ENCODE data around the gene KIRREL3. TPM values are rescaled to one million over a fixed set of nuclear protein-coding genes. Genes with fewer than 3 reads are reported as not detected.

The KIRREL3 gene
- total RNA-seq, 2 experiments from 2014 or later = not detected

DNA sequence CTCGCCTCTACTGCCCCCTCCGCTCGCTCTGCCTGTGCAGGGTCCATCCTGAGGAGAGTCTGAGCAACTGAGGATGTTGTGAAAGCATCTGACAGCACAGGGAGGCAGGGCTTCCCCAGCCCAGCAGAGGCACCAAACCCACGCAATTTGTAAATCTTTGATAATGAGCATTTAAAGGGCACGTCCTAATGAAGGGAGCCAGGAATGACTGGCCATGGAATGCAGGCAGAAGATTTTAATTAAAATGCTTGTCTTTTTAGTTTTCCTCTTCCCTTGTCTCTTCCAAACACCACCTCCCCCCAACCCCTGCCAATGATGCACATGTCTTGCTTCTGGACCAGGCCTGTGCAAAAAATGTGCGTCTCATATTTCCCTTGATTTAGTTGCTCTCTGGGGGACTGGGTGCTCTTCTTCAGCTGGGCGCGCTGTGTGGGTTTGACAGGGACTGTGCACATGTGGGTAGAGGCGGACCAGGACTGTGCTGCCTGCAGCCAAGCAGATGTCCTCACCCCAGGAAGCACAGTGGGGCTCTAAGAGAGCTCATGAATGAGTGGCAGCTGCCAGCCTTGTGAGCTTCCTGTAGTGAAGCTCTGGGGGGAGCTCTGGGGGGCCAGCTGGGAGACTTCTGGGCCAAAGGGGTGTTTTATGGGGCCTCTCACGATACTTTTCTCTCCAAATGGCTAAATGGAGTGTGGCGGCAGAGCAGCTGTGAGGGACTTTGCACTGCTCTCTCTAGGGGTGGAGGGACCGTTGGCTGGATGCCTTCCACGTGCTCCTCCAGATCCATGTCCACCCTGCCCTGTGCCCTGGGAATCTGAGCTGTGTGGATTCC is 371.6 kb downstream of the KIRREL3 start:
- DNase-seq (no peak), ATAC-seq (ENCODE audit: poor library complexity) (no peak)
- ChIA-PET CTCF (no interaction called here), POLR2A (interaction anchor here (1.0 kb wide), 1 partner anchor 39 kb away, joined by 3 read pairs; no protein-coding TSS in a partner anchor)
- no peak overlapping the region for H3K4me3 Mint-ChIP-seq
- no peaks in the 10 kb centered on the region for H3K36me3 ChIP-seq (ENCODE audit: insufficient read depth, low read length)
- no peaks in the 10 kb centered on the region for H3K9me3 Mint-ChIP-seq
- H3K4me1 ChIP-seq (ENCODE audit: insufficient read depth, low read length) = no peaks in the 10 kb centered on the region
- H3K4me1 Mint-ChIP-seq (ENCODE audit: low read depth) = no peaks in the 10 kb centered on the region
- H3K4me3 ChIP-seq (ENCODE audit: low read length) = no peak overlapping the region
- peaks cover 7% of the 10 kb centered on the region for H3K27me3 Mint-ChIP-seq
- H3K27me3 ChIP-seq (ENCODE audit: control insufficient read depth in 1 of 2, insufficient read depth in 2 of 2, low read length in 2 of 2) = peaks cover 0 to 7% of the 10 kb centered on the region in 2 experiments
- H3K27ac ChIP-seq (ENCODE audit: low read depth in 1 of 2, low read length in 2 of 2) = no peak overlapping the region
- H3K9me3 ChIP-seq (ENCODE audit: control insufficient read depth in 1 of 2, insufficient read depth in 1 of 2, low read length in 2 of 2) = peaks cover 0 to 4% of the 10 kb centered on the region in 2 experiments
- intact Hi-C loops (cut with DNase I, micrococcal nuclease) = no loop called here
- TF ChIP-seq, protein P1, sequence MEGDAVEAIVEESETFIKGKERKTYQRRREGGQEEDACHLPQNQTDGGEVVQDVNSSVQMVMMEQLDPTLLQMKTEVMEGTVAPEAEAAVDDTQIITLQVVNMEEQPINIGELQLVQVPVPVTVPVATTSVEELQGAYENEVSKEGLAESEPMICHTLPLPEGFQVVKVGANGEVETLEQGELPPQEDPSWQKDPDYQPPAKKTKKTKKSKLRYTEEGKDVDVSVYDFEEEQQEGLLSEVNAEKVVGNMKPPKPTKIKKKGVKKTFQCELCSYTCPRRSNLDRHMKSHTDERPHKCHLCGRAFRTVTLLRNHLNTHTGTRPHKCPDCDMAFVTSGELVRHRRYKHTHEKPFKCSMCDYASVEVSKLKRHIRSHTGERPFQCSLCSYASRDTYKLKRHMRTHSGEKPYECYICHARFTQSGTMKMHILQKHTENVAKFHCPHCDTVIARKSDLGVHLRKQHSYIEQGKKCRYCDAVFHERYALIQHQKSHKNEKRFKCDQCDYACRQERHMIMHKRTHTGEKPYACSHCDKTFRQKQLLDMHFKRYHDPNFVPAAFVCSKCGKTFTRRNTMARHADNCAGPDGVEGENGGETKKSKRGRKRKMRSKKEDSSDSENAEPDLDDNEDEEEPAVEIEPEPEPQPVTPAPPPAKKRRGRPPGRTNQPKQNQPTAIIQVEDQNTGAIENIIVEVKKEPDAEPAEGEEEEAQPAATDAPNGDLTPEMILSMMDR (IDR thresholded peaks at IDR 0.05) = no peak
- no peaks in the 10 kb centered on the region for H3K36me3 Mint-ChIP-seq (ENCODE audit: low read depth)
- no peak overlapping the region for H3K27ac Mint-ChIP-seq

DNA sequence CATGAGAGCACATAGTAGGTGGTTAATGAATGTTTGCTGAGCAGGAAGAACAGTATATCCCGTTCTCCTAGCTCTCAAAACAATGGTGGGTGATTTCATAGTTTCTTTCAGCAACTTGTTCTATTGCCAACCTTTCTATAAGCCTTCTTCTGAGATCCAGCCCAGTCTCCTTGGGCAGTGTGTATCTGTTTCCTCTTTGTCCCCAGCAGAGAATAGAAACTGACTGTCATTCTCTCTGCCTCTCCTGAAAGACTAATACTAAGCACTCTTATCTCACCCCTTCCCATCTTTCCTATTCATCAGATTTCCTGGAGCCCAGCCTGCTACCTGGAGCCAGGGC is 372.1 kb downstream of the KIRREL3 start:
- ChIA-PET POLR2A (no interaction called here), CTCF (no interaction called here)
- no peaks in the 10 kb centered on the region for H3K4me1 Mint-ChIP-seq (ENCODE audit: low read depth)
- no peaks in the 10 kb centered on the region for H3K36me3 ChIP-seq (ENCODE audit: insufficient read depth, low read length)
- ATAC-seq (ENCODE audit: poor library complexity) (no peak), DNase-seq (no peak)
- intact Hi-C loops (cut with DNase I, micrococcal nuclease) = no loop called here
- no peak overlapping the region for H3K4me3 ChIP-seq (ENCODE audit: low read length)
- no peak overlapping the region for H3K27ac Mint-ChIP-seq
- peaks cover 0 to 10% of the 10 kb centered on the region in 2 experiments for H3K27me3 ChIP-seq (ENCODE audit: control insufficient read depth in 1 of 2, insufficient read depth in 2 of 2, low read length in 2 of 2)
- H3K27ac ChIP-seq (ENCODE audit: low read depth in 1 of 2, low read length in 2 of 2) = no peak overlapping the region
- peaks cover 0 to 4% of the 10 kb centered on the region in 2 experiments for H3K9me3 ChIP-seq (ENCODE audit: control insufficient read depth in 1 of 2, insufficient read depth in 1 of 2, low read length in 2 of 2)
- no peaks in the 10 kb centered on the region for H3K4me1 ChIP-seq (ENCODE audit: insufficient read depth, low read length)
- H3K9me3 Mint-ChIP-seq = no peaks in the 10 kb centered on the region
- no peak overlapping the region for H3K4me3 Mint-ChIP-seq
- peaks cover 1% of the 10 kb centered on the region for H3K27me3 Mint-ChIP-seq
- TF ChIP-seq, protein P1 (IDR thresholded peaks at IDR 0.05) = no peak
- H3K36me3 Mint-ChIP-seq (ENCODE audit: low read depth) = no peaks in the 10 kb centered on the region

DNA sequence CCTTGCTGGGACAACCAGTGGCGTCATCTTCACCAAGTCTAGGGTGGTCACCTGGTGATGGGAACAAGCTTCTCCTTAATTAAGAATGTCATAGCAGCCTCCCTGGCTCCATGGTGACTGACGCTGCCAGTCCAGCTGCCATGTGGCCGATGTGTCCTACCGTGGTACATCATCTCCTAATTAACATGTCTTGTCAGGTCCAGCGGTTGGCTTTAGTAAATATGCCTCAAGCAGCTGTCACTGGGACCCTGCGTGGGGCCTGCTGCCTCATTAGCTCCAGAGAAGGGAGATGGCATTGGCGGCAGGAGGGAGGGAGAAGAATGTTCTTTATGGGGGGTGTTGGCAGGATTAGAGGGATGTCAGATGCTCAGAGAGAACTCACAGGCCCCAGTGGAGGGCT is 373.1 kb downstream of the KIRREL3 start:
- no peaks in the 10 kb centered on the region for H3K4me1 Mint-ChIP-seq (ENCODE audit: low read depth)
- Histone ChIP-seq H3K4me1 (ENCODE audit: insufficient read depth, low read length) (no peaks in the 10 kb centered on the region), H3K27ac (ENCODE audit: low read depth in 1 of 2, low read length in 2 of 2) (no peak overlapping the region), H3K36me3 (ENCODE audit: insufficient read depth, low read length) (no peaks in the 10 kb centered on the region), H3K4me3 (ENCODE audit: low read length) (no peak overlapping the region), H3K27me3 (ENCODE audit: control insufficient read depth in 1 of 2, insufficient read depth in 2 of 2, low read length in 2 of 2) (peaks cover 0 to 11% of the 10 kb centered on the region in 2 experiments), H3K9me3 (ENCODE audit: control insufficient read depth in 1 of 2, insufficient read depth in 1 of 2, low read length in 2 of 2) (peaks cover 0 to 4% of the 10 kb centered on the region in 2 experiments)
- H3K27me3 Mint-ChIP-seq = no peaks in the 10 kb centered on the region
- TF ChIP-seq, protein P1 (IDR thresholded peaks at IDR 0.05) = no peak
- no peaks in the 10 kb centered on the region for H3K9me3 Mint-ChIP-seq
- H3K27ac Mint-ChIP-seq = no peak overlapping the region
- CTCF ChIA-PET = no interaction called here
- no peak overlapping the region for H3K4me3 Mint-ChIP-seq
- intact Hi-C loops (cut with DNase I, micrococcal nuclease) = no loop called here
- no peak for ATAC-seq (ENCODE audit: poor library complexity)
- no peaks in the 10 kb centered on the region for H3K36me3 Mint-ChIP-seq (ENCODE audit: low read depth)
- DNase-seq = no peak
- POLR2A ChIA-PET = no interaction called here

Measured in CD4-positive, alpha-beta T cell (primary cell).